ENCODE data around the gene RNF20.
"Not testable (repeated sequence)": the region's sequence is repeated elsewhere in the genome, so short reads cannot be mapped to it uniquely, and the experiment has no call there.

DNA sequence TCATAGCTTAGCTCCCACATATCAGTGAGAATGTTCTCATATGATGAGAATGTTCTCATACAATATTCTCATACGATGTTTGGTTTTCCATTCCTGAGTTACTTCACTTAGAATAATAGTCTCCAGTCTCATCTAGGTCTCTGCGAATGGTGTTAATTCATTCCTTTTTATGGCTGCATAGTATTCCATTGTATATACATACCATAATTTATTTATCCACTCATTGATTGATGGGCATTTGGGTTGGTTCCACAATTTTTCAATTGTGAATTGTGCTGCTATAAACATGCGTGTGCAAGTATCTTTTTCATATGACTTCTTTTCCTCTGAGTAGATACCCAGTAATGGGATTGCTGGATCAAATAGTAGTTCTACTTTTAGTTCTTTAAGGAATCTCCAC lies 15.2 kb upstream of the RNF20 start:
- TF ChIP-seq POLR2AphosphoS5 (IDR thresholded peaks at IDR 0.05; ENCODE audit: borderline replicate concordance, low read depth, low read length); EZH2 (IDR thresholded peaks at IDR 0.05); FOXP2 (optimal IDR thresholded peaks at IDR 0.05; ENCODE audit: control extremely low read depth, extremely low read length, insufficient read depth): not testable (repeated sequence)

Data from SK-N-MC (cell line).